HUES48 (cell line): Measurements from ENCODE around the gene KIF3A.

Source experiments
- H3K27ac ChIP-seq: one replicate; pipeline ENCODE4 v1.7.0; 2013; ENCODE audit warnings: low read depth, low read length, inconsistent platforms
- H3K27me3 ChIP-seq: 2 replicates; pipeline ENCODE4 v1.6.1; 2013; ENCODE audit warnings: mild to moderate bottlenecking, low read length; ENCODE audit not compliant: control insufficient read depth, insufficient read depth
- H3K36me3 ChIP-seq: 2 replicates; pipeline ENCODE4 v1.6.1; 2013; ENCODE audit warnings: low read length; ENCODE audit not compliant: control insufficient read depth, insufficient read depth
- H3K4me1 ChIP-seq: 2 replicates; pipeline ENCODE4 v1.6.1; 2013; ENCODE audit warnings: mild to moderate bottlenecking, low read length; ENCODE audit not compliant: control insufficient read depth, insufficient read depth
- H3K4me3 ChIP-seq: 2 replicates; pipeline ENCODE4 v1.5.1; 2013; ENCODE audit warnings: mild to moderate bottlenecking, low read depth, low read length
- H3K9ac ChIP-seq: 2 replicates; pipeline ENCODE4 v1.6.1; 2013; ENCODE audit warnings: mild to moderate bottlenecking, low read depth, low read length, moderate library complexity
- H3K9me3 ChIP-seq: 2 replicates; pipeline ENCODE4 v1.6.1; 2013; ENCODE audit warnings: low read length; ENCODE audit not compliant: control insufficient read depth, insufficient read depth

Gene KIF3A

DNA sequence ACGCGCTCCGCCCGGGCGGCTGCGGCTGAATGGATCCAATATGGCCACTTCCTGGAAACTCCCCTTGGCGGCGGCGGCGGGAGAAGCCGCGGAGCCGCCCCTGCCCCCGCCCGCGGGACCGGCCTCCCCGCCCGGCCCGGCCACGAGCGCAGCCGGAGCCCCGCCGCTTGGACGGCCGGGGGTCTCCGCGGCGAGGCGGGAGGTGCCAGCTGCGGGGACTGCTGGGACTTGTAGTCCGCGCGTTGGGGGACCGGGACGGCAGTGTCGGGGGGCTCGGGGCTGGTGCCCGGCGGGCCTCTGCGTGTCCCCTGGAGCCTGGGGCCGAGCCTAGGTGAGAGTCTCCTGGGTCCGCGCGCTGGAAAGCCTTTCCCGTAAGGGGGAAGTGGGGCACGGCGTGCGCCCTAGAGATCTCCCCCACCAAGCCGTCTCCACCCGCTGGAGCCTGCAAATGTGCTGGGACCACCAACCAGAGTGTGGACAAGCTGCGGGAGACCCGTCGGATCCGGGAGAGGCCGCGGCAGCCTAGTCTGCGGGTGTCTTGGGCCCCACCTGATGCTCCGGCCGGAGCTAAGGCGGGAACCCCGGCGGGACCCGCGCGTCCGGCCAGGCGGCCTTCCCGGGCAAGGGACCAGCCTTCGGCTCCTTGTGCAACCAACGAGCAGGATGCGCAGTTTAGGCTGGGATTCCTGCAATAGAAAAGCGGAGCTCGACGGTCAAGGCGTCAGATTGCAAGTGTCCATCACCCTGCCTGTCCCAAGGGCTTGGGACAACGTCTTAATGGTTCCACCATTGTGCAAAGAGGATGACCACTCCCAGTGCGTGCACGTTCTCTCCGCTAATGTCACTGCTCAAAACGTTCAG is 40.1 kb upstream of the KIF3A start, which contains the start of gene SEPTIN8:
Gene SEPTIN8, minus strand, starts transcription at position 31 of the 861 bp plus-strand sequence. CDS start 102 bp downstream, outside the sequence.
- Histone ChIP-seq H3K27ac (no peak within 1 kb of the TSS), H3K9ac (no peak within 1 kb of the TSS), H3K36me3 (no peaks in the 10 kb centered on the region), H3K4me3 (peak within 1 kb of the TSS; percentile 77), H3K27me3 (peaks cover 54% of the 10 kb centered on the region), H3K4me1 (peaks cover 13% of the 10 kb centered on the region; the same call in 1 of the 2 replicates), H3K9me3 (no peaks in the 10 kb centered on the region)

DNA sequence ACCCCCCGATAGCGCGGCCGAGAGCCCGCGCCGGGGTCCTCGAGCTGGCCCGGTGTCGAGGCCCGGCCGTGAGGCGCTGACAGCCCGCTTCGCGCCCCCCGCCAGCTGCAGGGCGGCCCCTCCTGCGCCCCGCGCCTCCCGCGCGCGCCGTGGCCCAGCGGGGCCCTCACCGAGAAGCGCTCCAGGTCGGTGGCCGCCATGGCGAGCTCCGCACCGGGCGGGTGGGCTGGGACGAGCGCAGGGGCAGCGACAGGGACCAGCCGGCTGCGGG is 39.5 kb upstream of the KIF3A start:
- Histone ChIP-seq H3K9ac (no peak overlapping the region), H3K27ac (no peak overlapping the region), H3K4me1 (peaks cover 13% of the 10 kb centered on the region; the same call in 1 of the 2 replicates), H3K27me3 (peaks cover 54% of the 10 kb centered on the region), H3K36me3 (no peaks in the 10 kb centered on the region), H3K4me3 (peak overlapping the region; percentile 77; the same call in 1 of the 2 replicates), H3K9me3 (no peaks in the 10 kb centered on the region)

DNA sequence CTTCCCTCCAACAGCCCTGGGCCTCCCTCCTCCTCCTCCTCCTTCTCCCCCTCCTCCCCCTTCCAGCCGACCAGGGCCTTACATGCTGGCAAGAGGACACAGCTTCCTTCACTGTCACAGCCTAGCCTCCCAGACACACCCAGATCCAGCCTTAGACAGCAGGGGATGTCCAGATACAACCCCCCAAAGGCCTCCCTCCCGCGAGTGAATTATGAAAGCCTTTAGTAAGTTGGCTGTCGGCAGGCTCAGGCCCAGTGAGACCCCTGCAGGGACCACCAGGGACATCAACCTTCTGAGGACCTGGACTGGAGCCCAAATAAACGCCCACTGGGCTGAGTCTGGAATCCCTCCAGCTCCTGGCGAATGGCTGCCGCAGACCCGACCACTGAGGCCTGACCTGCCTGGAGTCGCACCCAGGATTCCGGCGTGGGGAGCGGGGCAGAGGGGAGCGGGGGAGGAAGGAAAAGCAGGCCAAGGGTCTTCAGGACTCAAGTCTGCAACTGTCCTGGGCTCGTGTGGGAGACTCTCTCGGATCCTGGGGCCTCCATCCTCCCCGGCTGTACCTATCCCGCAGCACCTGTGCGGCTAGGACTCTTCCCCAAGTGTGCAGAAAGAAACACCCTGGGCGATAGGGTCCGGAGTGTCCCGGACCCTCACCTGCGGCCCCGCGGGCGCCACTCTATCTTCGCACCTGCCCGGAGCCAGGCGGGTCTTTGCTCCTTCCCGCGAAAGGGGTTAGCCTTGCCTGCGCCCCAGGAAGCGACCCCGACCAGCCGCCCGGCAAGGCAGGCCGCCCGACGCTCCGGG is 39.0 kb upstream of the KIF3A start:
- Histone ChIP-seq H3K36me3 (no peaks in the 10 kb centered on the region), H3K9me3 (no peaks in the 10 kb centered on the region), H3K9ac (no peak overlapping the region), H3K4me3 (peak overlapping the region; percentile 77), H3K27me3 (peaks cover 54% of the 10 kb centered on the region), H3K27ac (no peak overlapping the region), H3K4me1 (peaks cover 14% of the 10 kb centered on the region; the same call in 1 of the 2 replicates)

DNA sequence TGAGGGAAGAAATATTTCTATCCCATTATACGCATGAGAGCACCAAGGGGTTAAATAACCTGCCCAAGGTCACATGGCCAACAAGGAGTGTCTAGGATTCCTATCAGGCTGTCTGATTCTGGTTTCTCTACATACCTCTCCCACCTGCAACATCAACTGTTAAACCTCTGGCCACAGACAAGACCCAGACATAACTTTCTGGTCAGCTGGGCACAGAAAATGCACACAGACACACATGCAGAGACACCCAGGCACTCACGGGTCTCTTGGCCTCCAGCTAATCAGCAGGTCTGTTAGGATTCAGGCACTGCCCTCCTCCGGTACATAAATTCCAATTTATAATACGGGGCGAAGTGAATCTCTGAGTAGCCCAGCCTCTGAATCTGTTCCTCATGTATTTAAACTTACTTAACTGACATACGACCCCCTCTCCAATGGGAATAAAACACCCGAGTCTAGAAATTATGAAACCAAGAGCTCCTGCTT is 38.2 kb upstream of the KIF3A start:
- Histone ChIP-seq H3K27ac (no peak overlapping the region), H3K9me3 (no peaks in the 10 kb centered on the region), H3K4me3 (peak overlapping the region; percentile 77), H3K9ac (no peak overlapping the region), H3K27me3 (peaks cover 49% of the 10 kb centered on the region), H3K4me1 (peaks cover 22% of the 10 kb centered on the region; the same call in 1 of the 2 replicates), H3K36me3 (no peaks in the 10 kb centered on the region)

DNA sequence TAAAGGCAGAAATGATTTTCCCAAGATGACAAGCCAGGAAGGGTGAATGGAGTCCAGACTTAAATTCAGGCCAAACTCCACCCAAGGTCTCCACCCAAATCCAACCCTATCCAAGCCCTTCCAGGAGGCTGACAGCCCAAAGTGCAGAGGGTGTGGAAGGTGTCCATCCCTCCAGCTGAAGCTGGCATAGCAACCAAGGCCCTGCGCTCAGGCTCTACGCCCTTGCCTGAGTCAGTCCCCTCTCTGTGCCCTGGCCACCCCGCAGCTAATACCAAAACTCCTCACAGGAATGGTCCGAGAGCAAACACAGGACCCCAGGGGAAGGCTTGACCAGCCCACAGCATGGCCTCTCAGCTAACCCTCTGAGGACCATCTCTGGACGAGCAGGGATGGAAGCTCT is 37.5 kb upstream of the KIF3A start:
- peaks cover 47% of the 10 kb centered on the region for H3K27me3 ChIP-seq
- H3K36me3 ChIP-seq, result no peaks in the 10 kb centered on the region
- no peaks in the 10 kb centered on the region for H3K9me3 ChIP-seq
- peaks cover 22% of the 10 kb centered on the region; the same call in 1 of the 2 replicates for H3K4me1 ChIP-seq
- H3K27ac ChIP-seq, result no peak overlapping the region
- H3K4me3 ChIP-seq, result no peak overlapping the region
- H3K9ac ChIP-seq, result no peak overlapping the region

DNA sequence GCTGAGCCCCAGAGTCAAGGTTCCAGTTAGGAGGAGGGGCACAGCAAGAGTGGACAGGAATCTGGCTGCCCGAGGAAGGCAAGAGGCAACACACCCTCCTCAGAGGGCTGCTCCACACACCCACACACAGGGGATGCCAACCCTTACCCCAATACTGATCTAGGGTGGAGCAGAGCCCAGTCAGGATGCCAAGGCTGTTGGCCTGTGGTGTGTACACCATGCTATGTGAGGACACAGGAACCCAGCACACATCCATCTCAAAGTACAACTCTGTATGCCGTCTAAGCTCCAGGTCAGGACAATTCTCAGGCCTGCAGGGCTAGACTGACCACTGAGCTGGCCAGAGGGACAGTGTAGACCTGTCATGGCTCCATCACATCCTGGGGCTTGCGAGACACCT is 37.1 kb upstream of the KIF3A start:
- H3K36me3 ChIP-seq, result no peaks in the 10 kb centered on the region
- no peak overlapping the region for H3K9ac ChIP-seq
- H3K4me1 ChIP-seq, result peaks cover 22% of the 10 kb centered on the region; the same call in 1 of the 2 replicates
- no peaks in the 10 kb centered on the region for H3K9me3 ChIP-seq
- peaks cover 42% of the 10 kb centered on the region for H3K27me3 ChIP-seq
- H3K4me3 ChIP-seq, result no peak overlapping the region
- H3K27ac ChIP-seq, result no peak overlapping the region

DNA sequence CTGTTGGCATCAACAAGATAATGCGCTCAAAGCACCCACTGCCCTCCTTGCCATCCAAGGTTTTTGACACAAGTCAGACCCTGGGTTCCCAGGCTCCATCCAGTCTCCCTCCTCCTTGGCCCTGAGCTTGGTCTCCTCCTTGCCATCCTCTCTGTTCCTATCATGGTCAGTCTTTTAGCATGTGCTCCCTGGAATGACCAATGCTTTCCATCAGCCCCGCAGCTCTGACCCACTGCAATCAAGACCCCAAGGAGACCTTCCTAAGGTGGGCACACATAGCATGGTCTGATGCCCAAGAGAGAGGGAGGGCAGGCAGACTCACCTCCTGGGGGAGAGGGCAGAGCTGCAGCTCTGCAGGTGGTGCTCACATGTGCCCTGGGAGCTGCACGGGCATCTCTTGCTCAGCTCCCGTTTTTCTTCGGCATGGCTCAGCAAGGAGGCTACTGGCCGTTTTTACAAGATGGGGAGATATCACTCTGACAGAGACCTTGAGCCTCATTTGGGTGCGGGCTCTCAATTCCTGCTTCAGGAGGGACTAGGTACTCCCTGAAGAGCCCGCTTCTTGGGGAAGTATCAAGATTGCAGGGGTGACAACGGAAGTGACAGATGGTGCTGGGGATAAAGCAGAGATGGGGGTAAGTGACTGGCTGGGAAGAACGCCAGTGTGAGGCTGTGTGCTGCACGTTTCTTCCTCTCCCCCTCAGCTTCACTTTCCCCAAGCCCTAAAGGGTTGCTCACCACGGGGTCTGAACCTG is 36.4 kb upstream of the KIF3A start:
- no peak overlapping the region for H3K4me3 ChIP-seq
- H3K9ac ChIP-seq, result no peak overlapping the region
- no peak overlapping the region for H3K27ac ChIP-seq

DNA sequence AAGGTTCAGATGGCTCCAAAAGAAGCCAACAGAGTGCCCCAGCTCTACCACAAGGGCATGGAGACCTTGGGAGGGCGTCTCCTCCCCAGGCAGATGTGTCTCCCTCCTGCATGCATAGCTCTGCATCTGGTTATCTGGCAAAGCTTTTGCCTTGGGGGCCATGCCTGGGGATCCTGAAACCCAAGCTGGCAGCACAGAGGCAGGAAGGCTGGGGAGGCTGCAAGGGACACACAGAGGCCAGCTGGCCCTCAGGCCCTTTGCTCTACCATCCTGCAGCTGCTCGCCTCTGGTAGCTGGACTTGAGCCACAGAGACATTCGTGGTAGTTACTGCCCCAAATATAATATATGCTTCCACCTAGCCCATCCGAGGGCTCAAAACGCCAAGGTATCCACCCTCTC is 35.8 kb upstream of the KIF3A start:
- Histone ChIP-seq H3K9ac (no peak overlapping the region), H3K4me3 (no peak overlapping the region), H3K27me3 (peaks cover 29% of the 10 kb centered on the region), H3K36me3 (no peaks in the 10 kb centered on the region), H3K9me3 (no peaks in the 10 kb centered on the region), H3K4me1 (peaks cover 19% of the 10 kb centered on the region; the same call in 1 of the 2 replicates), H3K27ac (no peak overlapping the region)

More for the DNA sequence above, 36.4 kb upstream of the KIF3A start:
- Histone ChIP-seq H3K9me3 (no peaks in the 10 kb centered on the region), H3K27me3 (peaks cover 35% of the 10 kb centered on the region), H3K36me3 (no peaks in the 10 kb centered on the region), H3K4me1 (peaks cover 22% of the 10 kb centered on the region; the same call in 1 of the 2 replicates)

DNA sequence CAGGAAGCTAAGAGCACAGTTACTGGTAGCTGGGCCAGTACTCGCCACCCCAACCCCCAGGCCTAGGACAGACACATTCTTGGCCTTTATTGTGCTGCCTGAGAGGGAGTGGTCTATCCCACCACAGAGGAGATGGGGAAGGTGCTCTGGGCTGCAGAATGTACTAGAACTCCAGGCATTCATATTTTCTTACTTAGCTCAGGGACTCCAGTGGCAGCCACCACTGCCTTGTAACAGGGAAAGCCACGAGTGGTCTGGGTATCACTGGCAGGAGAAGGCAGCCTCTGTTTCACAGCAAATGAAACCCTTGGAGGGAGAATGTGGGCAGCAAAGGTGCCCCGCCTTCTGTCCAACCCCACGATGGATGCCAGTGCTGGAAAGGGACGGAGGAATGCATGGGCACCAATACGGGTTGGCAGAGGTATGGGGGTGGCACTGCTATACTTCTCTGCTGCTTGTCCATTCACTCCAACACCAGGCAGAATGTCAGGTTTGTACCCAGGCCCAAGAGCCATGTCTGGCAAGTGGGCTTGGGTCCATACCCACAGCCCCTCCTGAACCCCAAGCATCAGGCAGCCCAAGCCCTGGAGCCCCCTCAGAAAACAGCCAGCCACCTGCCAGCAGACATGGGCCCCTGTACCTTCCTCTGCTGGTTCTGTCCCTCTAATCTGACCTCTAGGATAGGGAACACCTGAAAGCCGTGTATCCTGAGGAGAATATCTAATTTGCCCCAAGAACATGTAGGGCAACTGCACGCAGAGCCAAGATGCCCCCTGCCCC is 35.1 kb upstream of the KIF3A start:
- Histone ChIP-seq H3K36me3 (no peaks in the 10 kb centered on the region), H3K27me3 (peaks cover 22% of the 10 kb centered on the region), H3K4me3 (no peak overlapping the region), H3K27ac (no peak overlapping the region), H3K9ac (no peak overlapping the region), H3K4me1 (peaks cover 15% of the 10 kb centered on the region; the same call in 1 of the 2 replicates), H3K9me3 (no peaks in the 10 kb centered on the region)

DNA sequence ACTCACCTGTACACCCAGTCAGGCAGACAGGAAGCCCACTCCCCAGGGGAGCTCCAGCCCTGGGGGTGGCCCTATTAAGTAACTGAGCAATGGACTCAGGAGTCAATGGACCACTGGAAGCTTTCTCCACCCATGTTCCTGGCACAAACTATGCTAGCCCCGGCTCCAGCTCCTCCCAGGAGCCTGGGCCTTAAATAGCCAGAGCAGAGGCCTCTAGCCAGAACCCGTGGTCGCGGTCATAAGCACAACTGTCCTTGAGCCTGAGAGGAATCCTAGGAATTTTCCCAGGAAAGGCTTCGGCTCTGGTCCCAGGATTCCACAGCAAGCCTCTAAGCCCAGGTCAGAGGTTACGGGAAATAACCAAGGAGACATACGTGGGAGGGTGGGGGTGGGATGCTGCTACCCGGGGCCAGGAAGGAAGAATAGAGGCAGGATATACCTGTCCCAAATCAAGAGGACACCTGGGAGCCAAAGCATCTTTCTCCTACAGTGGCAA is 34.2 kb upstream of the KIF3A start:
- no peaks in the 10 kb centered on the region for H3K36me3 ChIP-seq
- H3K27me3 ChIP-seq, result peaks cover 17% of the 10 kb centered on the region
- no peaks in the 10 kb centered on the region for H3K9me3 ChIP-seq
- no peak overlapping the region for H3K9ac ChIP-seq
- H3K4me3 ChIP-seq, result no peak overlapping the region
- H3K4me1 ChIP-seq, result peaks cover 15% of the 10 kb centered on the region; the same call in 1 of the 2 replicates
- peak overlapping the region; percentile 75 for H3K27ac ChIP-seq
